IPS-15b (cell line): ENCODE measurements around the gene FARP1.

ENCODE experiments used
- H3K27me3 ChIP-seq: one replicate; pipeline ENCODE4 v1.6.1; 2013; ENCODE audit warnings: low read length; ENCODE audit not compliant: control insufficient read depth, insufficient read depth
- H3K36me3 ChIP-seq: one replicate; pipeline ENCODE4 v1.6.1; 2013; ENCODE audit warnings: low read length; ENCODE audit not compliant: control insufficient read depth, insufficient read depth
- H3K4me1 ChIP-seq: one replicate; pipeline ENCODE4 v1.6.1; 2013; ENCODE audit warnings: mild to moderate bottlenecking, low read length; ENCODE audit not compliant: control insufficient read depth, insufficient read depth
- H3K4me3 ChIP-seq: one replicate; pipeline ENCODE4 v1.5.1; 2013; ENCODE audit warnings: low read depth, low read length
- H3K9ac ChIP-seq: one replicate; pipeline ENCODE4 v1.6.1; 2013; ENCODE audit warnings: low read depth, mild to moderate bottlenecking, low read length
- H3K9me3 ChIP-seq: one replicate; pipeline ENCODE4 v1.6.1; 2013; ENCODE audit warnings: mild to moderate bottlenecking, low read length; ENCODE audit not compliant: control insufficient read depth, insufficient read depth

FARP1 gene

DNA sequence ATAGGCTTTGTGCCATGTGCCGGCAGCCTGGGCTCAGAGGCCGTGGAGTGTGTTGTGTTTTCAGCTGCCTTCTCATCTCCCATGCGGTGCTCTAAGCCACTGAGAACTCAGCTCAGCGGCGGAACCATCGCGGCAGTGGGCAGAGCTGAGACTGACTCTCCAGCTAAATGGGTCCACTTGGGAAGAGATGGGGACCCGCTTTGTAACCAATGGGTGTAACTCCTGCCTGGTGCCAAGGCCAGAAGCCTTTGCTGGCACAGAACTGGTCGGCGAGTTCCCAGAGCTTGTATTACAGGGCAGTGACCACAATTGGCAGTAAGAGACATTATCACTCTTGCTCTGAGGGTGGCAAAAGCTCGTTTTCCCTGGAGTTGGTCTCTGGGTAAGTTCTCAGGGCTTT, 251.0 kb downstream of the FARP1 start:
- H3K9ac ChIP-seq, result no peak overlapping the region
- no peaks in the 10 kb centered on the region for H3K4me1 ChIP-seq
- no peaks in the 10 kb centered on the region for H3K27me3 ChIP-seq
- no peak overlapping the region for H3K4me3 ChIP-seq
- H3K36me3 ChIP-seq, result peaks cover 12% of the 10 kb centered on the region
- H3K9me3 ChIP-seq, result no peaks in the 10 kb centered on the region

DNA sequence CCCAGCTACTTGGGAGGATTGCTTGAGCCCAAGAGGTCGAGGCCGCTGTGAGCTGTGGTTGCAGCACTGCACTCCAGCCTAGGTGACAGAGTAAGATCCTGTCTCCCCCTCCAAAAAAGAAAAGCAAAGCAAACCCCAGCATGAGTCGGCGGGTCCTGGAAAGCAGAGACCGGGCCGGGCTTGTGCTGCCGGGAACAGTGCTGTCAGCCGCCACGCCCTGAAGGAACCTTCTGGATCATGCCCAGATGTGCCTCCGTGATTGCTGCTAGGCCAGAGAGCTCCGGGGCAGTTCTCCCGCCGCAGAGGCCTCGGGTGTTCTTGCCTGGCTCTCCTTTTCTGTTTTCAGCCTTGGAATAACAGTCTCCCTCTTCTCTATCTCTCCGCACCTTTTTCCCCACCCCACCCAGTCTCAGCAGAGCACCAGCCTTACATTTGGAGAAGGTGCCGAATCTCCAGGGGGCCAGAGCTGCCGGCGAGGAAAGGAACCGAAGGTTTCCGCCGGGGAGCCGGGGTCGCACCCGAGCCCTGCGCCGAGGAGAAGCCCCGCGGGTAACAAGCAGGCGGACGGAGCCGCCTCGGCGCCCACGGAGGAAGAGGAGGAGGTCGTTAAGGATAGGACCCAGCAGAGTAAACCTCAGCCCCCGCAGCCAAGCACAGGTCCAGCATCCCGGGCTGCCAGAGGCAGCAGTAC, 252.1 kb downstream of the FARP1 start:
- Histone ChIP-seq H3K27me3 (no peaks in the 10 kb centered on the region), H3K36me3 (peaks cover 12% of the 10 kb centered on the region), H3K4me1 (no peaks in the 10 kb centered on the region), H3K4me3 (no peak overlapping the region), H3K9ac (no peak overlapping the region), H3K9me3 (no peaks in the 10 kb centered on the region)

DNA sequence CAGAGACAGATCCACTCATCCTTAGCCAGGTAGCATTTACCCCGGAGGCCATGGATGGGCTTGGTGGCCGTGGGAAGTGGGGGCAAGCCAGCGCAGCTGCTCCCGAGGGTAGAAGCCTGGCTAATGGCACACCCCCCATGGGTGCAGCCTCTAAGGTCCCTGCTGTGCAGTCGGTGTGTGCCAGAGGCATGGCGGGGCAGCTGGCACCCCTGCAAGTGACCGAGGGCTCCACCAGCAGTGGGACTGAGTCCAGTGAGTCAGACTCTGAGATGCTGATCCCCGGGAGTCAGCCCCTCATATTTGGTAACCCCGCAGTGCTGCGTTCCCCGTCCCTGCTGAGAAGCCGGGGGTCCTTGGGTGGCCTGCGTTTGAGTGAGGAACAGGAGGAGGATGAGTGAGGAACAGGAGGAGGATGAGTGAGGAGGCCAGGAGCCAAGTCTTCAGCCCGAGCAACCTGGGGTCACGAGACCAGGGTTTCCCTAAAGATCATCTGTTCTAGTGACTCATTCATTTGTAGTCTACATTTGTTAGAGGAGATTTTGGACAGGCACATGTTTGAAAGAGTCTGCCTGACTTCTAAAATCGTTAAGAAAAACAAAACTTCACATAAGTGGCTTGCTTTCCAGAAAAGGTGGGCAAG, 253.3 kb downstream of the FARP1 start:
- no peak overlapping the region for H3K9ac ChIP-seq
- no peaks in the 10 kb centered on the region for H3K27me3 ChIP-seq
- no peaks in the 10 kb centered on the region for H3K9me3 ChIP-seq
- no peaks in the 10 kb centered on the region for H3K4me1 ChIP-seq
- H3K36me3 ChIP-seq, result peaks cover 12% of the 10 kb centered on the region
- H3K4me3 ChIP-seq, result no peak overlapping the region

DNA sequence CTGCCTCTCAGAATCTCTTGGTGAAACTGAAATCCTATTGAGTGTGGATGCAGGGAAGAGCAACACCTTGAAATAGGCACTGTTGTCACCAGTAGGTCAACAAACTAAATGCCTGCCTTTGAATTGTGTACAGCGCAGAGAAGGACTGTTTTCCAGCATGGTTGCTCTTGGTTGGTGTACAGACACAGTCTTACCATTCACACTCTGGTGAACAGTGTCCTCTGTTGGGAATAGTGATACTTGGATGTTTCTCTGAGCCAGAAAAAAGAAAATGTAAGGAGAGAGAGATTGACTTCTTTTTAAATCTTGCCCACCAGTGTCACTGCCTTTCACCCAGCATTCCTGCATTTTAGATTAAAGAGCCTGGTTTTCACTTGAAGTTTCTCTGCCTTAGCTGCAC, 254.3 kb downstream of the FARP1 start:
- no peak overlapping the region for H3K4me3 ChIP-seq
- H3K4me1 ChIP-seq, result no peaks in the 10 kb centered on the region
- no peaks in the 10 kb centered on the region for H3K9me3 ChIP-seq
- H3K9ac ChIP-seq, result no peak overlapping the region
- peaks cover 12% of the 10 kb centered on the region for H3K36me3 ChIP-seq
- H3K27me3 ChIP-seq, result no peaks in the 10 kb centered on the region

DNA sequence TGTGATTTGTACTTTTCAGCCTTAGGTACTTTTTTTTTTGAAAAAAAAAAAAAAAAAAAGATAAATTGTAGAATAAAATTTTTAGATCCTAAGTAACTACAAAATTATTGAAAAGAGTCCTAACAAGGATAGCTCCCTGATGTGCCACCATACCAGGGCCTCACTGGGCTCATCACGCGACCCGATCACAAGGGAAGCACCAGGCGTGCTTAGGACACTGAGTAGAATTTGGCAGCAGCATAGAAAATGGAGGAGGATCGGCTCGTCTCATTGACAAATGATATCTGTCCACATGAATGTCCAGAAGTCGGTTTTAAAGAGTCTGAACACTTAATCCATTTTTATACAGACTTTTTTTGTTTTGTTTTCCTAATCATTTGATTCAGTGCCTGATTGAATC, 255.0 kb downstream of the FARP1 start:
- Histone ChIP-seq H3K27me3 (no peaks in the 10 kb centered on the region), H3K9ac (no peak overlapping the region), H3K4me3 (no peak overlapping the region), H3K9me3 (no peaks in the 10 kb centered on the region), H3K4me1 (no peaks in the 10 kb centered on the region), H3K36me3 (peaks cover 12% of the 10 kb centered on the region)

DNA sequence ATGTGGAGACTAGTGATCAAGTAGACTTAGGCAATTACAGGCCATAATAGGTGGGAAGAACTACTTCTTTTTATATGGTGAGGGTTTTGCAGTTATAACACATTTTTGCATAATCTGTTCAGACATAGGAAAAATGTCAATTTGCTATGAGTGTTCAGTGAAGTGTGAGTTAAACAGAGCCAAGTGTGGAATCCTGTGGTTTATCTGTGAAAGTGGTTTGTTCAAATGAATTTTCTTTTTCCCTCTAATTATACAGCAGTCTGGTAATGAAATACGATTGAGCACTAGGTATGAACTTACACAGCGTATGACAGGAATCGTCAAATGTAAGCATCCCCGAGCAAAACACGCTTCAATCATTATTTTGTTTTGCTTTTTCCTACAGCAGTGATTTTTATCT, 255.7 kb downstream of the FARP1 start:
- Histone ChIP-seq H3K36me3 (peaks cover 10% of the 10 kb centered on the region), H3K27me3 (no peaks in the 10 kb centered on the region), H3K4me1 (no peaks in the 10 kb centered on the region), H3K9ac (no peak overlapping the region), H3K9me3 (no peaks in the 10 kb centered on the region), H3K4me3 (no peak overlapping the region)

DNA sequence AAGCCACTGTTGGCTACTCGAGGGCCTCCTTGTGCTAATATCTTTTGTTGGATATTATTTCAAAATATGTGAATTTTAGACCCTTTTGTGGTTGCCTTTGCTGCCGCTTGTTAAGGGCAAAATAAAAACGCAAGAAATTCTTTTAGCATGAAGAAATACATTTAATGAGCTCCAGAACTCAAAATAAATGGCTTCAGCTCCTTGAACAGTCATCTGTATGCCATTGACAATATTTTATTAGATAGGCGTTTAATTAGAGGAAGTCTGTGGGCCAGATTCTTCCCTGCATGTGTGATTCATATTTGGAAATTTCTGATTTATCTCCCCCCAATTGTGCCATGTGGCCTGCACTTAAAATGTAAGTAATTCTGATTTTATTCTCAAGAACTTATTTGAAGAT, 256.9 kb downstream of the FARP1 start:
- H3K27me3 ChIP-seq, result no peaks in the 10 kb centered on the region
- H3K9ac ChIP-seq, result no peak overlapping the region
- no peak overlapping the region for H3K4me3 ChIP-seq
- H3K4me1 ChIP-seq, result peaks cover under 1% of the 10 kb centered on the region
- peaks cover 6% of the 10 kb centered on the region for H3K36me3 ChIP-seq
- no peaks in the 10 kb centered on the region for H3K9me3 ChIP-seq

DNA sequence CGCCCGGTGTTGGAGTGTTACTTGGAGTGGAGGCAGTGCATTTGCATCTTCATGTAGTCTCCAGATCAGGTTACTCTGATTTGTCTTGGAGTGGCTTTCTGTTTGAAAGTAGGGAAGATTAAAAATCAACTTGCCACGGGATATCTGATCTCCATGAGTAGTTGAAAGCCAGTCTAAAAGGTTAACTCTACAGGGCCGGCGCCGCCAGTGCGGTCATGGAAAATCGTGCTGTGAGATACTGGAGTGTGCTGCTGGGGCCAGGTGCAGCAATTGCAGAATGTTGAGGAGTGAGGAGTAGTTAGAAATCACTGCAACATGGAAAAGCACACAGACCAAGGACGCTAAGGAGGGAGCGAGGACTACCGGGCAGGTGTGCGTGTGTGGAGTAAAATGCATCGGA, 259.0 kb downstream of the FARP1 start:
- no peak overlapping the region for H3K4me3 ChIP-seq
- H3K9ac ChIP-seq, result no peak overlapping the region
- H3K36me3 ChIP-seq, result no peaks in the 10 kb centered on the region
- H3K4me1 ChIP-seq, result peaks cover 5% of the 10 kb centered on the region
- no peaks in the 10 kb centered on the region for H3K9me3 ChIP-seq
- no peaks in the 10 kb centered on the region for H3K27me3 ChIP-seq

DNA sequence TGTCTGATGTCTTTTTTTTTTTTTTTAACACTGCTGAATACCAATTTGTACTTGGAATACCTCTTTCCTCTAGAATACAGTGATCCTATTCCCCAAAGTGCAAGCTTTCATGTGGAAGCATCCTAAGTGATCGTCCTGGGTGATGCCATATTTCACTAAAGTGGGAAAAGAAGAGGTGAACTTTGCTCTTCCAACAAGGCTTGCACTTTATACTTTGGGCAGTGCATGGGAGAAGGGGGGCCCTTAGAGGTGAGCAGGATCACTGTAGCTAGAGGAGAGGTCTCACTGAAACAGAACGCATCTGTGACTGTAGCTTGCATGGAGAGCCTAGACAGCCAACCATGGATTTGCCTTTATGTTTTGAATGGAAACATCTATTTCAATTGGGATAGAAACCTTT, 260.2 kb downstream of the FARP1 start:
- Histone ChIP-seq H3K36me3 (no peaks in the 10 kb centered on the region), H3K9ac (no peak overlapping the region)

DNA sequence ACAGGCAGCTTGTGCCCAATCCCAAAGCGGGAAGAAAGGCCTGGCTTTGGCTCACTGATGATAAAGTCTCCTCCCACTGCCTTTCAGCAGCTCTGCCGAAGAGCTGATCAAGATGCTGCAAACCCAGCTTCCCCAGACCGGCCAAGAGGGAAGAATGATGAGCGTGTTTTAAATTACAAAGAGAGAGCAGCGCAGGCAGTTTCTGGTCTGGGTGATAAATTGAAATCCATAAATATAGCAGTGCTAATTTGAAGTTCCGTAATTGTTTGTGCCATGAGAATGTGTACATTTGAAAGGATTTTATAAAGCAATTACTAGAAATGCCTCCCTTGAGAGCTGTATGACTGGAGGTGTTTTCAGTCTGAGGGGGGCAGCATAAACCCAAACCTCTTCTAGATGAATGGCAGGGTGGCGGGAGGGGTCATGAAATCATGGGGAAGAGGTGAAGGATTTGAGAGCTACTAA, 262.2 kb downstream of the FARP1 start:
- H3K9me3 ChIP-seq, result no peaks in the 10 kb centered on the region
- peaks cover 3% of the 10 kb centered on the region for H3K36me3 ChIP-seq
- H3K9ac ChIP-seq, result no peak overlapping the region
- H3K4me3 ChIP-seq, result no peak overlapping the region
- H3K4me1 ChIP-seq, result peaks cover 5% of the 10 kb centered on the region
- no peaks in the 10 kb centered on the region for H3K27me3 ChIP-seq

More for the DNA sequence above, 260.2 kb downstream of the FARP1 start:
- Histone ChIP-seq H3K4me3 (no peak overlapping the region), H3K27me3 (no peaks in the 10 kb centered on the region), H3K9me3 (no peaks in the 10 kb centered on the region), H3K4me1 (peaks cover 5% of the 10 kb centered on the region)

DNA sequence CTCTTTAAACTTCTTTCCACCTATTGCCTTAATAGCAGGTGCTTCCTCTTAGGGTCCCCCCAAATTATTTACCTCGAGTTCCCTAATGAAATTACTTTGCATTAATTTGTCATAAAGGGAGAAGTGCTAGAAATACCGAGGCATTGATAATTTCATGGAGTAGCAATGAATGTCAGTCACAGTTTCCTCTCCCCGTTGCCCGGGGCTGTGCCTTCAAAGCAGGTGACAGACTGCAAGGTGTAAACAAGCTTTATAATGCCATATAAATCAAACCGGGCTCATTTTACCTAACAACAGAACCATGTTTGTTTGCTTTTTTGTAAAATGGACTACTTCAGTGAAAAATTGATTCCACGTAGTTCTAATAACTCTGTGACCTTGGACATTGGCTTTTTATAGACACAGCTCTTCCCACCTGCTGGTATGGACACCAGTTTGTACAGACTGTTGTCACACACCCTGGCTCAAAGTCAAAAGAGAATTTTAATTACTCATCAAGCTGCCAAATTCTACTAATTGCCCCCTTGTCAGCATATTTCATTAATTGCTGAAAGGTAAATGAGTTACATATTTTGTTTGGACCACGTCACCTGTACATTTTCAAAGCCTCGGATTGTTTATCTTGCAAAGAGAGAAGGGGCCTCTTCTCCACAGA, 262.9 kb downstream of the FARP1 start:
- Histone ChIP-seq H3K9me3 (no peaks in the 10 kb centered on the region), H3K27me3 (no peaks in the 10 kb centered on the region), H3K36me3 (peaks cover 3% of the 10 kb centered on the region), H3K4me3 (no peak overlapping the region), H3K4me1 (peaks cover 5% of the 10 kb centered on the region), H3K9ac (no peak overlapping the region)

DNA sequence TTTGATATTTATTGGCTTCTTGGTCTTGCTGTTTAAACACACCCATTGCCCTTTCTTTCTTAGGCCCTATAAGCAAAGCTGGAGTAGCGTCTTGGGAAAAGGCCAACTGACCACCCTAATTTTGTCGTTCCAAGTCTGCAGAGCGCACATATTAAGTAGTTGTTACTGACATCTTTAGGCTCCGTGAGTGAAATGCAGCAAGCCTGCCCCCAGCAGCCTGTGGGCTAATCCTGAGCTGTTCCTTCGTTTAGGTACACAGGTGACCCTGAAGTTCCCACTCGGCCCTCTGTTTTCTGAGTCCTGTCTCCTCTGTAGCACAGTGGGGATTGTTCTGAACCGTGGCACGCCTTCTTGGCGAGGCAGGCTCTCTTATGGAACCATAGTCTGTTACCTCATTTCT, 263.5 kb downstream of the FARP1 start:
- Histone ChIP-seq H3K9ac (no peak overlapping the region), H3K4me3 (no peak overlapping the region), H3K9me3 (no peaks in the 10 kb centered on the region), H3K36me3 (peaks cover 3% of the 10 kb centered on the region), H3K4me1 (peaks cover 5% of the 10 kb centered on the region), H3K27me3 (no peaks in the 10 kb centered on the region)
